GM18873 (cell line): ENCODE data around the gene TESK1.
"Not testable (repeated sequence)": the region's sequence is repeated elsewhere in the genome, so short reads cannot be mapped to it uniquely, and the experiment has no call there.

Experiments used
- ATAC-seq: cut with Tn5 transposase; IDR thresholded peaks from one replicate; pipeline ENCODE4 v1.9.1; 2021; ENCODE audit warnings: mild to moderate bottlenecking, moderate library complexity, moderate number of reproducible peaks; ENCODE audit not compliant: unreplicated experiment, low FRiP score

TESK1 gene

GRCh38 chr9:35579130-35579529, 25.9 kb upstream of the TESK1 start:
- ATAC-seq, result no peak

GRCh38 chr9:35579659-35580227, 25.3 kb upstream of the TESK1 start:
- not testable (repeated sequence) for ATAC-seq

- not testable (repeated sequence) for ATAC-seq
These were observed 21.5 kb upstream of the TESK1 start for GRCh38 chr9:35583521-35583920.

GRCh38 chr9:35584681-35585080, 20.4 kb upstream of the TESK1 start:
- not testable (repeated sequence) for ATAC-seq

GRCh38 chr9:35588506-35588905, 16.6 kb upstream of the TESK1 start:
- ATAC-seq, result not testable (repeated sequence)

- no peak for ATAC-seq
These were observed 11.5 kb upstream of the TESK1 start for GRCh38 chr9:35593581-35593980.

- ATAC-seq, result no peak
These were observed 10.6 kb upstream of the TESK1 start for GRCh38 chr9:35594471-35594870.

- ATAC-seq, result not testable (repeated sequence)
These were observed 8.2 kb upstream of the TESK1 start for GRCh38 chr9:35596907-35597306.

GRCh38 chr9:35598866-35599590, 6.0 kb upstream of the TESK1 start:
- ATAC-seq, result no peak

- no peak for ATAC-seq
These were observed 5.1 kb upstream of the TESK1 start for GRCh38 chr9:35599763-35600604.

- no peak for ATAC-seq
These were observed 1.5 kb upstream of the TESK1 start for GRCh38 chr9:35603506-35603985.

- ATAC-seq, result peak; percentile 88
These were observed 980 bp upstream of the TESK1 start for GRCh38 chr9:35603986-35604577.

- no peak for ATAC-seq
These were observed 482 bp downstream of the TESK1 start for GRCh38 chr9:35605351-35606137.

- no peak for ATAC-seq
These were observed 1.1 kb downstream of the TESK1 start for GRCh38 chr9:35606138-35606504.

GRCh38 chr9:35606726-35607125, 1.7 kb downstream of the TESK1 start:
- no peak for ATAC-seq

- no peak for ATAC-seq
These were observed 3.2 kb downstream of the TESK1 start for GRCh38 chr9:35608221-35608620.

- no peak for ATAC-seq
These were observed 4.1 kb downstream of the TESK1 start for GRCh38 chr9:35609001-35609819.

- no peak for ATAC-seq
These were observed 4.7 kb downstream of the TESK1 start for GRCh38 chr9:35609820-35610163.

- ATAC-seq, result no peak
These were observed 6.3 kb downstream of the TESK1 start for GRCh38 chr9:35611230-35611797.
